C4-2B (cell line): Measurements from ENCODE around the gene C7orf33.

Experiments
- ZFX ChIP-seq: fragments of 450-650 bp; IDR thresholded peaks from 2 replicates; pipeline ENCODE4 v1.6.1; 2017
- TF ChIP-seq, protein P1 (sequence below): fragments of 450-650 bp; conservative IDR thresholded peaks from 2 replicates; pipeline ENCODE4 v1.5.1; 2017; ENCODE audit warnings: mild to moderate bottlenecking

DNA sequence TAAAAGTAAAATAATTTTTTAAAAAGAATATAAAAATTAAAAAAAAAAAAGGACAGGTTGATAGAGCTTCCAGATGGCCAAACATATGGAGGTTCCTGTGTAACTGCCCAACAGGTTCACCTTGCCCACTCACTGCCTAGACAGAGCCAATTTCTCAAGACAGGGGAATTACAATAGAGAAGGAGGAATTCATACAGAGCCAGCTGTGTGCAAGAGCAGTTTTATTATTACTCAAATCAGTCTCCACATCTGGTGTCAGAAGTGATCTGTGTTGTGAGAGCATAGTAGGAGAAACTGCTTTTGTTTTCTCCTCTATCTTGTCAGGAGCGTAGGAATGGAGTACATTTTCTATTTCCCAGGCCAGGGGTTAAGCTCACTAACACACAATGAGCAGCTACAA lies 31.0 kb downstream of the C7orf33 start:
- TF ChIP-seq, protein P1, sequence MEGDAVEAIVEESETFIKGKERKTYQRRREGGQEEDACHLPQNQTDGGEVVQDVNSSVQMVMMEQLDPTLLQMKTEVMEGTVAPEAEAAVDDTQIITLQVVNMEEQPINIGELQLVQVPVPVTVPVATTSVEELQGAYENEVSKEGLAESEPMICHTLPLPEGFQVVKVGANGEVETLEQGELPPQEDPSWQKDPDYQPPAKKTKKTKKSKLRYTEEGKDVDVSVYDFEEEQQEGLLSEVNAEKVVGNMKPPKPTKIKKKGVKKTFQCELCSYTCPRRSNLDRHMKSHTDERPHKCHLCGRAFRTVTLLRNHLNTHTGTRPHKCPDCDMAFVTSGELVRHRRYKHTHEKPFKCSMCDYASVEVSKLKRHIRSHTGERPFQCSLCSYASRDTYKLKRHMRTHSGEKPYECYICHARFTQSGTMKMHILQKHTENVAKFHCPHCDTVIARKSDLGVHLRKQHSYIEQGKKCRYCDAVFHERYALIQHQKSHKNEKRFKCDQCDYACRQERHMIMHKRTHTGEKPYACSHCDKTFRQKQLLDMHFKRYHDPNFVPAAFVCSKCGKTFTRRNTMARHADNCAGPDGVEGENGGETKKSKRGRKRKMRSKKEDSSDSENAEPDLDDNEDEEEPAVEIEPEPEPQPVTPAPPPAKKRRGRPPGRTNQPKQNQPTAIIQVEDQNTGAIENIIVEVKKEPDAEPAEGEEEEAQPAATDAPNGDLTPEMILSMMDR: no peak
- TF ChIP-seq ZFX: no peak
